A549 (cell line): ENCODE data around the gene GTPBP1.

Experiments
- CTCF ChIP-seq: fragments of >200 bp; sonication (Bioruptor Twin); formaldehyde crosslinking; IDR thresholded peaks from 3 replicates; pipeline ENCODE4 v1.5.1; 2016
- ESRRA ChIP-seq: fragments of 150-350 bp; IDR thresholded peaks from 2 replicates; pipeline ENCODE4 v1.6.1; 2014; ENCODE audit warnings: mild to moderate bottlenecking, low read length, borderline replicate concordance
- KDM1A ChIP-seq: fragments of 200-600 bp; sonication (generic); IDR thresholded peaks from 2 replicates; pipeline ENCODE4 v1.6.1; 2016; ENCODE audit warnings: low read depth, mild to moderate bottlenecking
- KDM5A ChIP-seq: fragments of 200-600 bp; sonication (generic); IDR thresholded peaks from 2 replicates; pipeline ENCODE4 v1.6.1; 2016; ENCODE audit warnings: antibody characterized with exemption, mild to moderate bottlenecking
- POLR2A ChIP-seq: IDR thresholded peaks from 2 replicates; pipeline ENCODE4 v1.6.1; 2012; ENCODE audit warnings: mild to moderate bottlenecking, low read length
- RAD21 ChIP-seq, 2 experiments: fragments of >200 bp in 1 of 2; sonication (Bioruptor Twin) in 1 of 2; formaldehyde crosslinking in 1 of 2; IDR thresholded peaks in 1 of 2; conservative IDR thresholded peaks in 1 of 2; 2 replicates in 1 of 2; 3 replicates in 1 of 2; pipeline ENCODE4 v1.6.1; 2012 to 2018; ENCODE audit warnings: inconsistent platforms in 1 of 2
- REST ChIP-seq: fragments of 200-600 bp; sonication (generic); IDR thresholded peaks from 2 replicates; pipeline ENCODE4 v1.6.1; 2016; ENCODE audit warnings: antibody characterized with exemption, mild to moderate bottlenecking, moderate library complexity
- SMC3 ChIP-seq: fragments of >200 bp; sonication (Bioruptor Twin); formaldehyde crosslinking; IDR thresholded peaks from 3 replicates; pipeline ENCODE4 v1.6.1; 2018; ENCODE audit warnings: inconsistent platforms
- TF ChIP-seq, protein P1 (sequence below): IDR thresholded peaks from 2 replicates; pipeline ENCODE4 v1.6.1; 2012; ENCODE audit warnings: low read depth, borderline replicate concordance

- TF ChIP-seq KDM1A (no peak), RAD21 (conservative IDR thresholded peaks at IDR 0.05 in 1 of 2, IDR thresholded peaks at IDR 0.05 in 1 of 2) (no peak), SMC3 (no peak), CTCF (no peak), ESRRA (no peak), POLR2A (no peak), REST (no peak), KDM5A (no peak)
- TF ChIP-seq, protein P1, sequence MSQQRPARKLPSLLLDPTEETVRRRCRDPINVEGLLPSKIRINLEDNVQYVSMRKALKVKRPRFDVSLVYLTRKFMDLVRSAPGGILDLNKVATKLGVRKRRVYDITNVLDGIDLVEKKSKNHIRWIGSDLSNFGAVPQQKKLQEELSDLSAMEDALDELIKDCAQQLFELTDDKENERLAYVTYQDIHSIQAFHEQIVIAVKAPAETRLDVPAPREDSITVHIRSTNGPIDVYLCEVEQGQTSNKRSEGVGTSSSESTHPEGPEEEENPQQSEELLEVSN: no peak
Observed at GRCh38 chr22:38727123-38727522, 21.4 kb downstream of the GTPBP1 start.
